Central memory CD4-positive, alpha-beta T cell (primary cell): ENCODE data around the gene P2RX4.
"Not testable (repeated sequence)": the region's sequence is repeated elsewhere in the genome, so short reads cannot be mapped to it uniquely, and the experiment has no call there.

Source experiments
- DNase-seq: peaks from one replicate; pipeline ENCODE4 v3.0.0; 2022
- total RNA-seq, 3 experiments: gene quantifications; one replicate each; lab custom pipeline; 2026; lab: John Stamatoyannopoulos, UW

The P2RX4 gene, protein sequence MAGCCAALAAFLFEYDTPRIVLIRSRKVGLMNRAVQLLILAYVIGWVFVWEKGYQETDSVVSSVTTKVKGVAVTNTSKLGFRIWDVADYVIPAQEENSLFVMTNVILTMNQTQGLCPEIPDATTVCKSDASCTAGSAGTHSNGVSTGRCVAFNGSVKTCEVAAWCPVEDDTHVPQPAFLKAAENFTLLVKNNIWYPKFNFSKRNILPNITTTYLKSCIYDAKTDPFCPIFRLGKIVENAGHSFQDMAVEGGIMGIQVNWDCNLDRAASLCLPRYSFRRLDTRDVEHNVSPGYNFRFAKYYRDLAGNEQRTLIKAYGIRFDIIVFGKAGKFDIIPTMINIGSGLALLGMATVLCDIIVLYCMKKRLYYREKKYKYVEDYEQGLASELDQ
- total RNA-seq = 25.7 to 73.3 (median 72.0) reads per million in 3 experiments

DNA sequence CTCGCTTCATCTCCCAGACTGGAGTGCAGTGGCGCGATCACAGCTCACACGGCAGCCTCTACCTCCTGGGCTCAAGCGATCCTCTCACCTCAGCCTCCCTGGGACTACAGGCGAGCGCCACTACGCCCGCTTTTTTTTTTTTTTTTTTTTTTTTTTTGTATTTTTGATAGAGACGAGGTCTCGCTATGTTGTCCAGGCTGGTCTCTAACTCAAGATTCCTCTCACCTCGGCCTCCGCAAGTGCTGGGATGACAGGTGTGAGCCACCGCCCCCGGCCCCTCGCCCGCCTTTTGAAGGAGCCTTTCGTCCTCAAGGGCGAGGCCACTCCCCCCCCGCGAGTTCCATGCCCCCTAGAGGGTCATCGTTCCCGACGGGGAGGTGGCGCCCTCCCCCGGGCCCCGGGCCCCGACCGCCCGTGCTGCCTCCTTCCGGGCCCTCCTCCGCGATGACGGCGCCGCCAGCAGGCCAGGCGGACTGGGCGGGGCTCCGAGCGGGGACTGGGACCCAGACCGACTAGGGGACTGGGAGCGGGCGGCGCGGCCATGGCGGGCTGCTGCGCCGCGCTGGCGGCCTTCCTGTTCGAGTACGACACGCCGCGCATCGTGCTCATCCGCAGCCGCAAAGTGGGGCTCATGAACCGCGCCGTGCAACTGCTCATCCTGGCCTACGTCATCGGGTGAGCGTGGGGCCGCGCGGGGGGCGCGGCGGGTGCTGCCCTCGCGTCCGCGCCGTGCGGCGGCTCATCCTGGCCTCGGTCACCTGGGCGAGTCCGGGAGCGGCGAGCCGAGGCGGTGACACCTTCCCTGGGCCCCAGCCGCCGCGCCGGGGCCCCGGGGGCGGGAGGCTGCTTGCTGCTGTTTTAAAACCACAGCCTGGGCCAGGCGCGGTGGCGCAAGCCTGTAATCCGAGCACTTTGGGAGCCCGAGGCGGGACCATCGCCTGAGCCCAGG lies at the start of gene P2RX4:
P2RX4 (plus strand) TSS at position 506 of the 949 bp plus-strand sequence; CDS start at position 542, 36 bp downstream.
- peak; percentile 89 for DNase-seq

DNA sequence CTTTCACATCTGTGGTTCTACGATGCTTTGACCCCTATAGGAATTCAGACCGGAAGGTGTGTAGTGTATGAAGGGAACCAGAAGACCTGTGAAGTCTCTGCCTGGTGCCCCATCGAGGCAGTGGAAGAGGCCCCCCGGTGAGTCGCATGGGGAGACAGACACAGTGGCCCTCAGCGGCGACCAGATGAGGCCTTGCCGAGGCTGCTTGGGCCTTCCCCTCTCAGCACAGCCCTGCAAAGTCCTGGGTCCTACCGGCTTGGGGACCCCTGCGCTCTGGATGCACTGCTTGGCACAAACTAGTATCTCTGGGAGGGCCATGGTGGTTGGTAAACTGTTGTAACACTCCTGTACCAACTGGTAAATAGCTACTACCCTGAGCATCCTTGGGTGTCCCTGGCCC lies 47.5 kb upstream of the P2RX4 start:
- no peak for DNase-seq

DNA sequence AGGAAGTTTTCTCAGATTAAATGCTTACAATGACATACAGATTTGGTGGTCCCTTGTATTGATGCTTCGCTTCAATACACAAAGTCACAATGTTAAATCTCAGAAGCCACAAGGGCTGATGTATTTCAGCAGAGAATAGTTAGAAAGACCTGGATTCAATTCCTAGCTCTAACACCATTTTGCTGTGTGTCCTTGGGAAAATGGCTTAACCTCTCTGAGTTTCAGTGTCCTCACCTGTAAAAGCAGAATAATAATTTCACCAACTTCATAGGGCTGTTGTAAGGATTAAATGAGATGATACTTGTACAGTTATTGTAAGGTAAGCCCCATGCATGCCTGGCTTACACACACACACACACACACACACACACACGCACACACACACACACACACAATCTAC lies 46.9 kb upstream of the P2RX4 start:
- no peak for DNase-seq

DNA sequence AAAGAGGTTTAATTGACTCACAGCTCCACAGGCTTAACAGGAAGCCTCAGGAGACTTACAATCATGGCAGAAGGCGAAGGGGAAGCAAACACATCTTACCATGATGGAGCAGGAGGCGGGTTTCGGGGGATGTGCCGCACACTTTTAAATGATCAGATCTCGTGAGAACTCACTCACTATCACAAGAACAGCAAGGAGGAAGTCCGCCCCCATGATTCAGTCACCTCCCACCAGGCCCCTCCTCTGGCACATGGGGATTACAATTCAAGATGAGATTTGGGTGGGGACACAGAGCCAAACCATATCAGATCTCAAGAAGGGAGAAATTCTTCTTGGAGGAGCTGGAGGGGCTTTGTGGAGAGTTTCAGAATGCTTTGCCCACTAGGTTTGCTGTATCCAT lies 45.1 kb upstream of the P2RX4 start:
- not testable (repeated sequence) for DNase-seq

DNA sequence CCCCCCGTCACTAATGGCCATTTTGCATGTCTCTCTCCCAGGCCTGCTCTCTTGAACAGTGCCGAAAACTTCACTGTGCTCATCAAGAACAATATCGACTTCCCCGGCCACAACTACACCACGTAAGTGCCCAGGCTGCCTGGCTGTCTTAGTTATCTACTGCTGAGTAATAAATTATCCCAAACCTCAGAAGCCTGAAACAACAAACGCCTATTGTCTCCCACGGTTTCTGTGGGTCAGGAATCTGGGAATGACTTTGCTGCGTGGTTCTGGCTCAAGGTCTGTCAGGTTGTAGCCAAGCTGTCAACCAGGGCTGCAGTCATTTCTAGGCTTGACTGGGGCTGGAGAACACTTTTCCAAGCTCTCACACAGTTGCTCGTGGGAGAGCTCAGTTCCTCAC lies 44.6 kb upstream of the P2RX4 start:
- no peak for DNase-seq

DNA sequence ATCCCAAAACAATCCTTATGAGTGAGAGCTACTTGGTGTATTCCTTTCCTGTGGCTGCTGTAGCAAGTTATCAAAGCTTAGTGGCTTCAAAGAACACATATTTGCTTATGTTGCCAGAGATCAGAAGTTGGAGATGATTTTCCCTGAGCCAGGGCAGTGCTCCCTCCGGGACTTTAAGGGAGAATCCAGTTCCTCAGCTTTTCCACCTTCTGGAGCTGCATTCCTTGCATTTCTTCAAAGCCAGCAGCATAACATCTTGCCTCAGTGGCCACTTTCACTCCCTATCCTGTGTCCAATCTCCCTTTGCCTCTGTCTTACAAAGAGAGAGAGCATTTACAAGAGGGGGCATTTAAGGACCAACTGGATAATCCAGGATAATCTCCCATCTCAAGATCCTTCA lies 43.6 kb upstream of the P2RX4 start:
- DNase-seq = no peak

DNA sequence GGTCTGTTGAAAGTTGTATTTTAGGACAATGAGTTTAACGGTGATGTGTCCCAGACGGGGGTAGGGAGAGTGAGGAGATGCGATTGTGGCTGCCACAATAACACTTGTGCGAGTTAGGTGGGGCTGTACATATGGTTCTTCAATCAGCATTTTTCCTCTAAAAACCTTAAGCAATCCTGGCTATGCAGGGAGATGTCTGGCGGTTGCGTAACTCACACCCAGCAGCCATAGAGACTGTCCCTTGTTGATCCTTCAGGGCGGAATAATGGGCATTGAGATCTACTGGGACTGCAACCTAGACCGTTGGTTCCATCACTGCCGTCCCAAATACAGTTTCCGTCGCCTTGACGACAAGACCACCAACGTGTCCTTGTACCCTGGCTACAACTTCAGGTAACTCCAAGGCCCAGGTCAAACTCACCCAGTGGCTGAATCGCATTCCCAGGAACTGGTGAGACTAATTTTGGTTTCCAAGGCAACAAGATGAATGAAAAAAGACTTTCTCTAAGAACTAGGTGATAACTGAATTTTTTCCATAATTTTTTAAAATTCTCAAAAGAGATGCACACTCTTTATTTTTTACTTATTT lies 42.6 kb upstream of the P2RX4 start:
- DNase-seq = no peak

DNA sequence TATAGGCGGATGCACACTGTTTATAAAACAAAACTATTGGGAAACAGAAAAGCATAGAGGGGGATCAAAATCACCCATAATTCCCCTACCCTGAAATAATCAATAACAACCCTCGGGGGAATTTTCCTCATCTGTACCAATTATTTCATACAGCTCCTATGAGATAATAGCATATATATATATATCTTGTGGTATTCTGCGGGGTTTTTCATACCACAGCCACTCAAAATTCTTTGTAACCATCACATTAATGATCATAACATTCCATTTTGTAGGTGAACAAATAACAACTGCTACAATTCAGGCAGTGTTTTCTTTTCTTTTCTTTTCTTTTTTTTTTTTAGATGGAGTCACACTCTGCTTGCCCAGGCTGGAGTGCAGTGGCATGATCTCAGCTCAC lies 42.0 kb upstream of the P2RX4 start:
- DNase-seq = no peak

DNA sequence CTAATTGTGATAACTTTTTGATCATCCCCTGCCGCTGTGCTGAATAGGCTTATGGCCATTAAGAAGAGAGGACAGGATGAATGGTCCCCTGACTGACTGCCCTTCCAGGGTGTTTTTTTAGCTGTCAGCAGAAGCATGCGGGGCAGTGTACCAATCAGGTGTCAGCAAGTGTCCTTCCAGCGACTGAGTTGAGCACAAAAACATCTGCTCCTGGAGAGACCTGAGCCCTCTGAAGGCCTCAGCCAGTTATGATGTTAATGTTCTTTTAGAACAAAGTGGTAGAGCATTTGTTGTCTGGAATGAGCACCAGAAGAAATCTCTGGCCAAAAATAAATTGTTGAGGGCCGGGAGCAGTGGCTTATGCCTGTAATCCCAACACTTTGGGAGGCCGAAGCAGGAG lies 39.8 kb upstream of the P2RX4 start:
- DNase-seq = no peak

DNA sequence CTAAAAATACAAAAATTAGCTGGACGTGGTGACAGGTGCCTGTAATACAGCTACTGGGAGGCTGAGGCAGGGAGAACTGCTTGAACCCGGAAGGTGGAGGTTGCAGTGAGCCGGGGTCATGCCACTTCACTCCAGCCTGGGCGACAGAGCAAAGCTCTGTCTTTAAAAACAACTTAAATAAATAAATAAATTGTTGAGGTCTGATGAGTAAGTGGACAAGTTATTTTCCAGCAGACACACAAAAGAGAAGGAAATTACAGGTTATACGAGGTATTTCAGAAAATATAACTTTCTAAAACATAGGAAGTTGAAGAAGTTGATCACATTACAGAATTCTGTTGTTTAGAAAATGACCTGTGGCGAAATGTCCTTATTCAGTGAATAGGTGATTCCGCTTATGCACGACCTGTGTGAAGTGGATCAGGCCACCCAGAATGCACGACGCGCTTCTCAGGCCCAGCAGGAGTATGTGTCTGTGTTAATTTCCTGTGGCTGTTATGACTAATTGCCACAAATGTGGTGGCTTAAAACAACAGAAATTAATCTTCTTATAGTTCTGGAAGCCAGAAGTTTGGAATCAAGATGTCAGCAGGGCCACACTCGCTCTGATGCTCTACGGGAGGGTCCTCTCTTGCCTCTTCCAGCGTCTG lies 39.2 kb upstream of the P2RX4 start:
- DNase-seq = no peak

DNA sequence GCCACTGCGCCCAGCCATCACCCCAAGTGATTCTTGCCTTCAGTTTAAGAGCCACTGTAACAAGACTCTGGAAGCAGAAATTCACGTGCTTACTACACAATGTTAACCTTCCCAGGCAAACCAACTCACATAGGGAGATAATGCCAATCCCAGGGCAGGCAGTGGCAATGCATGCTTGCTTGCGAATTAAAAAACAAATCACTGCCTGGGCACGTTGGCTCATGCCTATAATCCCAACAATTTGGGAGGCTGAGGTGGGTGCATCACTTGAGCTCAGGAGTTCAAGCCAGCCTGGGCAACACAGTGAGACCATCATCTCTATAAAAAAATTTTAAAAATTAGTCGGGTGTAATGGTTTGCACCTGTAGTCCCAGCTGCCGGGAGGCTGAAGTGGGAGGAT lies 37.8 kb upstream of the P2RX4 start:
- no peak for DNase-seq

DNA sequence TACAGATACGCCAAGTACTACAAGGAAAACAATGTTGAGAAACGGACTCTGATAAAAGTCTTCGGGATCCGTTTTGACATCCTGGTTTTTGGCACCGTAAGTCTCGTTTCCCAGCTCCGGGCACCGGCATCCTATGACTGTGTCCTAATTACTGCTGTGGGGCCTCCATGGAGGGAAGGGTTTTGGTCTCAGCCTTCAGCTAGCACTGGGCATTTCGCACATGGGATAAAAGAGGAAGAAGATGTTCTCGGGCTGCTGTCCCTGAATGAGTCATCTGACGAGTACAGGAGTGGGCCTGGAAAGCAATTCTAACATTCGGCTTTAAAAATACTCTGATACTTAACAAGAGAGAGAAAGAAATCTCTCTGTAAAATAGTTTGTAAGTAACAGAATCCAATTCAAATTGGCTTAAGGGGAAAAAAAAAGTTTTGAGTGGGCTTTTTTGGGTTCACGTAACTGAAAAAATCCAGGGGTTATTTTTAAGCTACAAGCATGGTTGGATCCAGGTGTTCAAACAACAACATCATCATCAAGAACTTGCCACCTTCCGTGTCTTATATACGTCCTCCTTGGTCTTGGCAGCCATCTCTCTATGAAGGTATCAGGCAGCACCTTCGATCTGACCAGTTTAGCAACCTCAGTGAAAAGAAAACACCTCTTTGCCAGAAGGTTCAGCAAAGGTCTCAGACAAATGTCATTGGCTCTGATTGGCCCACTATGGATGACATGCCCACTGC lies 34.4 kb upstream of the P2RX4 start:
- DNase-seq = no peak

DNA sequence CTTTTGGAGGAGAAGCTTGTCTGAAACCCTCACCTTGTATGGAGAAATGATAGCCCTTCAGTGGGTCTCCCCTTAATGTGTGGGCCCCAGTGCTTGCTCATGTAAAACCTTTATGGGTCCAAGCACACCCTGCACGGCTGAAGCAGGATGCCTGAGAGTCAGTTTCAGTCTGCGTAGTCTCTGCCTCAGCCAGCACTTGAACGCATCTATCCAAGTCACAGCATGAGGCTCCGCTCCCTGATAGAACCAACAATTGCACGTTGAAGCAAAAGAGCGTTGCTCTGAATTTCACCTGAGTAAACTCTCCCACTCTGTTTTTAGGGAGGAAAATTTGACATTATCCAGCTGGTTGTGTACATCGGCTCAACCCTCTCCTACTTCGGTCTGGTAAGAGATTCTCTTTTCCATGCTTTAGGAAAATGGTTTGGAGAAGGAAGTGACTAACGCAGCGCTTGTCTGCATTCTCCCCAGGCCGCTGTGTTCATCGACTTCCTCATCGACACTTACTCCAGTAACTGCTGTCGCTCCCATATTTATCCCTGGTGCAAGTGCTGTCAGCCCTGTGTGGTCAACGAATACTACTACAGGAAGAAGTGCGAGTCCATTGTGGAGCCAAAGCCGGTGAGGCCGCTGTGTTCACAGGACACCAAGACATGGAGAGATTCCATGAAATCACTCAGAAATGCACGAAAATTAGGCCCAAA lies 33.0 kb upstream of the P2RX4 start:
- DNase-seq = no peak

DNA sequence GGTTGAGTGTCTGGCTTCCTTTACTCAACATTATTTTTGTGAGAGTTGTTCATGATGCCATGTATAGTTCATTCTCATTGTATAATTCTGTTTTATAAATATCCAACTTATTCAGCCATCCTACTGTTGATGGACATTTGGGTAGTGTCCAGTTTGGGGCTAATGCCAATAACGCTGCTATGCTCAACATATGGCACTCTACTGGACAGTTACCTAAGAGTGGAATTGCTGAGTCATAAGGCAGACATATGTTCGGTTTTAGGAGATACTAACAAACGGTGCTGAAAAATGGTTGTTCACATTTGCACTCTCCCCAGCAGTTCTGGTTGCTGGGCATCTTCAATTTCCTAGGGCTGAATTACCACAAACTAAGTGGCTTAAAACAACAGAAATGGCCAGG lies 28.7 kb upstream of the P2RX4 start:
- no peak for DNase-seq

DNA sequence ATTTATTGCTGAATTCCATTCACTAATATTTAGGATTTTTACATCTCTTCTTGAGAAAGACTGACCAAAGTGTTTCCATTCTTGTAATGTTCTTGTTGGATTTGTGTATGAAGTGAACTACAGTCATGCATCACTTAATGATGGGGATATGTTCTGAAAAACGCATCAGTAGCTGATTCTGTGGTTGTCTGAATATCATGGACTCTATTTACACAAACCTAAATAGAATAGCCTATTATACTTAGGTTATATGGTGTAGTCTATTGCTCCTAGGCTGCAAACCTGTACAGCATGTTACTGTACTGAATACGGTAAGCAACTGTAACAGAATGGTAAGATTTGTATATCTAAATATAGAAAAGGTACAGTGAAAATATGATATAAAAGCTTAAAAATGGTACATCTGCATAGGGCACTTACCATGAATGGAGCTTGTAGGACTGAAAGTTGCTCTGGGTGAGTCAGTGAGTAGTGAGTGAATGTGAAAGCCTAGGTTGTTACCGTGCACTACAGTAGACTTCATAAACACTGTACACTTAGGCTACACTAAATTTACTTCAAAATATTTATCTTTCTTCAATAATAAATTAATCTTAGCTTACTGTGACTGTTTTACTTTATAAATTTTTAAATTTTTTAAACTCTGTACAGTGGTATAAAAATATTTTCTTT lies 27.6 kb upstream of the P2RX4 start:
- DNase-seq = no peak

DNA sequence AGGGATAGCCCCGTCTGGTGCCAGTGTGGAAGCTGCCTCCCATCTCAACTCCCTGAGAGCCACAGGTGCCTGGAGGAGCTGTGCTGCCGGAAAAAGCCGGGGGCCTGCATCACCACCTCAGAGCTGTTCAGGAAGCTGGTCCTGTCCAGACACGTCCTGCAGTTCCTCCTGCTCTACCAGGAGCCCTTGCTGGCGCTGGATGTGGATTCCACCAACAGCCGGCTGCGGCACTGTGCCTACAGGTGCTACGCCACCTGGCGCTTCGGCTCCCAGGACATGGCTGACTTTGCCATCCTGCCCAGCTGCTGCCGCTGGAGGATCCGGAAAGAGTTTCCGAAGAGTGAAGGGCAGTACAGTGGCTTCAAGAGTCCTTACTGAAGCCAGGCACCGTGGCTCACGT lies 25.5 kb upstream of the P2RX4 start:
- no peak for DNase-seq

DNA sequence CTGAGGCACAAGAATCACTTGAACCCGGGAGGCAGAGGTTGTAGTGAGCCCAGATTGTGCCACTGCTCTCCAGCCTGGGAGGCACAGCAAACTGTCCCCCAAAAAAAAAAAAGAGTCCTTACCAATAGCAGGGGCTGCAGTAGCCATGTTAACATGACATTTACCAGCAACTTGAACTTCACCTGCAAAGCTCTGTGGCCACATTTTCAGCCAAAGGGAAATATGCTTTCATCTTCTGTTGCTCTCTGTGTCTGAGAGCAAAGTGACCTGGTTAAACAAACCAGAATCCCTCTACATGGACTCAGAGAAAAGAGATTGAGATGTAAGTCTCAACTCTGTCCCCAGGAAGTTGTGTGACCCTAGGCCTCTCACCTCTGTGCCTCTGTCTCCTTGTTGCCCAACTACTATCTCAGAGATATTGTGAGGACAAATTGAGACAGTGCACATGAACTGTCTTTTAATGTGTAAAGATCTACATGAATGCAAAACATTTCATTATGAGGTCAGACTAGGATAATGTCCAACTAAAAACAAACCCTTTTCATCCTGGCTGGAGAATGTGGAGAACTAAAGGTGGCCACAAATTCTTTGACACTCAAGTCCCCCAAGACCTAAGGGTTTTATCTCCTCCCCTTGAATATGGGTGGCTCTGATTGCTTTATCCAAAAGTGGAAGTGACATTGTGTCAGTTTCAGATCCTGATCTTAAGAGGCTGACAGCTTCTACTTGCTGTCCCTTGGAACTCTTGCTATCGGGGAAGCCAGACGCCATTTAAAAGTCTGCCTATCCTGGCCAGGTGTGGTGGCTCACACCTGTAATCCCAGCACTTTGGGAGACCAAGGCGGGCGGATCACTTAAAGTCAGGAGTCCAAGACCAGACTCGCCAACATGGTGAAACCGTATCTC lies 24.7 kb upstream of the P2RX4 start:
- DNase-seq = no peak

DNA sequence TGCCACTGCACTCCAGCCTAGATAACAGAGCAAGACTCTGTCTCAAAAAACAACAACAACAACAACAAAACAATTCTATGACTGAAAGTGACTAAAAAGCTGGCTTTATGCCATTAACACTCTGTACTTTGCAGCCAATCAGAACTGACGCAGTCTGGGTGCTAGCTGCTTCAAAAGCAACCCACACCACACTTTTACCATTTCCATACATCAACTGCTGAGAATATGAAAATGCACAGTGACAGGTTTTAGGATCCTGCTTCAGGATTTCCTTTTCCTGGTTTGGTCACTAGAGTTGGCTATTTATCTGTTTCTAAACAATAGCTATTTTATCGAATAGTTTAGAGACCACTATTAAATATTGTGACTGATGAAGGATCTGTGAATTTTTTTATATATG lies 23.1 kb upstream of the P2RX4 start:
- no peak for DNase-seq

DNA sequence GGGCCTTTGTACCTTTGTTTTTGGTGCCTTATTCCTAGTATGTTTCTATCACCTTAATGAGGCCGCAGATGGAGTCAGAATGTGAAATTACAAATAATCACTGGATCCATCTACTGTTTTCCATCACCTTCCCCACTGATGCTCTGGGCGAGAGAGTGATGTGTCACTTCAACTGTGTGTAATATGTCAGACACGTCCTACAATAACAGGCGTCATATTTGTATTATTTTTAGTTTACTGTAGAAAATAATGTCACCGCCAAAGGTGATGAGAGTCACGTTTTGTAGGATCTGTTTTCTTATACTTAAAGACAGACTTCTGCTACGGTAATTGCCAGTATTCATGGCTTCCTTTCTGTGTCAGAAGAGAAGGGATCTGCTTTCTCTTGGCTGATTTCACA lies 22.4 kb upstream of the P2RX4 start:
- DNase-seq = no peak

DNA sequence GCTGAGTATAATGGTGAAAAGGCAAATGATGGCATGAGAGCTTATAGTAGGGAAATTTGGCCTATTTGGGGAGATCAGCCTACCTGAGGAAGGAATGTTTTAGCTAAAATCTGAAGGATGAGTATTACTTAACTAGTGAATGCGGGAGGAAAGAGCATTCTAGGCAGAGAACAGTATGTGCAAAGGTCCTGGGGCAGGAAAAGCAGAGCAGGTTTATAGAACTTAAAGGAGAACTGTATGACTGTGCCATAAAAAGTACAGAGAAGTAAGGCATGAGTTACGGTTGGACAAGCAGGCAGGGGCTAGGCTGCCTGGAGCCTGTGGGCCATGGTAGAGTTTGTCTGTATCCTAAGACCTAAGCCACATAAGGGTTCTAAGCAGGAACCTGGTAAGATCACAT lies 21.7 kb upstream of the P2RX4 start:
- no peak for DNase-seq
